Measurements from ENCODE around the gene AGTRAP. TPM values are rescaled to one million over a fixed set of nuclear protein-coding genes. Genes with fewer than 3 reads are reported as not detected.

The AGTRAP gene
- total and polyA plus RNA-seq, 9 of the 15 experiments (the other 6 are each of a cell fraction or from before 2014, with no cell fraction given), result 26.8 to 105 (median 57.5) TPM

GRCh38 chr1:11787251-11787803, 51.4 kb downstream of the AGTRAP start (continued):
- TF ChIP-seq, protein P1, sequence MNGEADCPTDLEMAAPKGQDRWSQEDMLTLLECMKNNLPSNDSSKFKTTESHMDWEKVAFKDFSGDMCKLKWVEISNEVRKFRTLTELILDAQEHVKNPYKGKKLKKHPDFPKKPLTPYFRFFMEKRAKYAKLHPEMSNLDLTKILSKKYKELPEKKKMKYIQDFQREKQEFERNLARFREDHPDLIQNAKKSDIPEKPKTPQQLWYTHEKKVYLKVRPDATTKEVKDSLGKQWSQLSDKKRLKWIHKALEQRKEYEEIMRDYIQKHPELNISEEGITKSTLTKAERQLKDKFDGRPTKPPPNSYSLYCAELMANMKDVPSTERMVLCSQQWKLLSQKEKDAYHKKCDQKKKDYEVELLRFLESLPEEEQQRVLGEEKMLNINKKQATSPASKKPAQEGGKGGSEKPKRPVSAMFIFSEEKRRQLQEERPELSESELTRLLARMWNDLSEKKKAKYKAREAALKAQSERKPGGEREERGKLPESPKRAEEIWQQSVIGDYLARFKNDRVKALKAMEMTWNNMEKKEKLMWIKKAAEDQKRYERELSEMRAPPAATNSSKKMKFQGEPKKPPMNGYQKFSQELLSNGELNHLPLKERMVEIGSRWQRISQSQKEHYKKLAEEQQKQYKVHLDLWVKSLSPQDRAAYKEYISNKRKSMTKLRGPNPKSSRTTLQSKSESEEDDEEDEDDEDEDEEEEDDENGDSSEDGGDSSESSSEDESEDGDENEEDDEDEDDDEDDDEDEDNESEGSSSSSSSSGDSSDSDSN (IDR thresholded peaks at IDR 0.05; ENCODE audit: borderline replicate concordance in 1 of 2, low read depth in 2 of 2, low read length in 2 of 2), result peak in 1 of 2 experiments; percentile 64; a peak in 1 of 4 replicates
- TF ChIP-seq NFIX (CRISPR knock-in tag; IDR thresholded peaks at IDR 0.05; ENCODE audit: low read depth) (no peak), SOX6 (IDR thresholded peaks at IDR 0.05) (no peak; the same call in 1 of the 2 replicates), KAT7 (CRISPR knock-in tag; IDR thresholded peaks at IDR 0.05; ENCODE audit: borderline replicate concordance) (no peak), ZNF174 (CRISPR knock-in tag; IDR thresholded peaks at IDR 0.05) (0 out of 2 replicates have a peak, but pooled peaks have one; percentile 57), BRD9 (IDR thresholded peaks at IDR 0.05; ENCODE audit: low read depth, partially characterized antibody) (no peak), RAD51 (IDR thresholded peaks at IDR 0.05; ENCODE audit: borderline replicate concordance, low read depth) (no peak), ZFP1 (CRISPR knock-in tag; IDR thresholded peaks at IDR 0.05) (0 out of 2 replicates have a peak, but pooled peaks have one; percentile 39), MTF1 (CRISPR knock-in tag; IDR thresholded peaks at IDR 0.05; ENCODE audit: borderline replicate concordance) (no peak), YY1 (IDR thresholded peaks at IDR 0.05; ENCODE audit: borderline replicate concordance in 1 of 3, control insufficient read depth in 1 of 3, extremely low read depth in 1 of 3, insufficient read depth in 3 of 3, insufficient read length in 1 of 3, insufficient replicate concordance in 2 of 3, low read depth in 1 of 3, low read length in 2 of 3) (no peak), DDX20 (tag; IDR thresholded peaks at IDR 0.05; ENCODE audit: low read depth) (no peak), ZBTB5 (IDR thresholded peaks at IDR 0.05) (no peak), ARNT (IDR thresholded peaks at IDR 0.05) (no peak), ZNF224 (CRISPR knock-in tag; IDR thresholded peaks at IDR 0.05) (no peak), ZFPM2 (CRISPR knock-in tag; IDR thresholded peaks at IDR 0.05) (no peak), CSDE1 (IDR thresholded peaks at IDR 0.05) (no peak)
- TF ChIP-seq, protein P2, sequence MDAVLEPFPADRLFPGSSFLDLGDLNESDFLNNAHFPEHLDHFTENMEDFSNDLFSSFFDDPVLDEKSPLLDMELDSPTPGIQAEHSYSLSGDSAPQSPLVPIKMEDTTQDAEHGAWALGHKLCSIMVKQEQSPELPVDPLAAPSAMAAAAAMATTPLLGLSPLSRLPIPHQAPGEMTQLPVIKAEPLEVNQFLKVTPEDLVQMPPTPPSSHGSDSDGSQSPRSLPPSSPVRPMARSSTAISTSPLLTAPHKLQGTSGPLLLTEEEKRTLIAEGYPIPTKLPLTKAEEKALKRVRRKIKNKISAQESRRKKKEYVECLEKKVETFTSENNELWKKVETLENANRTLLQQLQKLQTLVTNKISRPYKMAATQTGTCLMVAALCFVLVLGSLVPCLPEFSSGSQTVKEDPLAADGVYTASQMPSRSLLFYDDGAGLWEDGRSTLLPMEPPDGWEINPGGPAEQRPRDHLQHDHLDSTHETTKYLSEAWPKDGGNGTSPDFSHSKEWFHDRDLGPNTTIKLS (IDR thresholded peaks at IDR 0.05; ENCODE audit: borderline replicate concordance, low read depth), result no peak
- TF ChIP-seq, protein P3, sequence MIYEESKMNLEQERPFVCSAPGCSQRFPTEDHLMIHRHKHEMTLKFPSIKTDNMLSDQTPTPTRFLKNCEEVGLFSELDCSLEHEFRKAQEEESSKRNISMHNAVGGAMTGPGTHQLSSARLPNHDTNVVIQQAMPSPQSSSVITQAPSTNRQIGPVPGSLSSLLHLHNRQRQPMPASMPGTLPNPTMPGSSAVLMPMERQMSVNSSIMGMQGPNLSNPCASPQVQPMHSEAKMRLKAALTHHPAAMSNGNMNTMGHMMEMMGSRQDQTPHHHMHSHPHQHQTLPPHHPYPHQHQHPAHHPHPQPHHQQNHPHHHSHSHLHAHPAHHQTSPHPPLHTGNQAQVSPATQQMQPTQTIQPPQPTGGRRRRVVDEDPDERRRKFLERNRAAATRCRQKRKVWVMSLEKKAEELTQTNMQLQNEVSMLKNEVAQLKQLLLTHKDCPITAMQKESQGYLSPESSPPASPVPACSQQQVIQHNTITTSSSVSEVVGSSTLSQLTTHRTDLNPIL (CRISPR knock-in tag; IDR thresholded peaks at IDR 0.05), result no peak
